Neutrophil (primary cell): Measurements from ENCODE around the gene FANK1.
"Not testable (repeated sequence)": the region's sequence is repeated elsewhere in the genome, so short reads cannot be mapped to it uniquely, and the experiment has no call there.

Experiments used
- H3K27ac ChIP-seq: fragments of 200-600 bp; sonication (generic); 2 replicates; pipeline ENCODE4 v1.5.1; 2016; ENCODE audit warnings: mild to moderate bottlenecking, moderate library complexity
- H3K27me3 ChIP-seq: fragments of 200-600 bp; sonication (generic); 2 replicates; pipeline ENCODE4 v1.6.0; 2016; ENCODE audit warnings: mild to moderate bottlenecking
- H3K36me3 ChIP-seq: fragments of 200-600 bp; sonication (generic); 2 replicates; pipeline ENCODE4 v1.5.1; 2017
- H3K4me1 ChIP-seq, 2 experiments: fragments of 200-600 bp in 1 of 2; sonication (generic) in 1 of 2; 1 replicate in 1 of 2; 2 replicates in 1 of 2; pipeline versions ENCODE4 v1.5.1 to v1.6.1; 2013 to 2016; ENCODE audit warnings: low read depth in 1 of 2, low read length in 1 of 2, mild to moderate bottlenecking in 1 of 2, moderate library complexity in 1 of 2; ENCODE audit not compliant: control insufficient read depth in 1 of 2, insufficient read depth in 1 of 2
- H3K4me3 ChIP-seq, 2 experiments: fragments of 200-600 bp in 1 of 2; sonication (generic) in 1 of 2; 1 replicate in 1 of 2; 2 replicates in 1 of 2; pipeline ENCODE4 v1.5.1; 2013 to 2016; ENCODE audit warnings: low read depth in 1 of 2, low read length in 1 of 2, mild to moderate bottlenecking in 1 of 2, moderate library complexity in 1 of 2
- H3K9me3 ChIP-seq: fragments of 200-600 bp; sonication (generic); 2 replicates; pipeline ENCODE4 v1.5.1; 2016
- CTCF ChIP-seq: fragments of 200-600 bp; sonication (generic); IDR thresholded peaks from 2 replicates; pipeline ENCODE4 v1.5.1; 2016; ENCODE audit warnings: antibody characterized with exemption

FANK1 gene

DNA sequence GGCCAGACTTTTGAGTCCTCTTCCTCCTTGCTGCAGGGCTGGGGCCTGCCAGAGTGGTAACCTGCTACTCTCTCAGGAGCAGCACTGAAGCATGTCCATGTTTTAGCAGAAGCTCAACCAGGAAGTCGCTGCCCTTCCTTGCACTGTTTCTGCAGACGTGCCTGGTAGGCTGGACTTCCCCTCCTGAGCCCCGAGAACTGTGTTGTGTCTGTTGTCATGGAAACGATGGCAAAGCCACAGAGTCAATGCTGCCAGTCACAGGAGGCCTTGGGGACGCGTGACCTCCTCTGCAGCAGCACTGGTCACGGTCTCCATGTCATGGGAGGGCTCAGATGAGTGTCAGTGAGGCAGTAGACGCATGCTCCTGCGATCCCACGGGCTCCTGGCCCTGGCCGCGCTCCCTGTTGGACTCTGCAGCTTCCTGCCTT lies 145.5 kb downstream of the FANK1 start:
- no peak for TF ChIP-seq CTCF
- H3K36me3 ChIP-seq: no peaks in the 10 kb centered on the region
- H3K4me3 ChIP-seq: no peak overlapping the region
- peaks cover 0 to 7% of the 10 kb centered on the region in 2 experiments for H3K4me1 ChIP-seq
- peak overlapping the region; percentile 31 for H3K27ac ChIP-seq
- H3K27me3 ChIP-seq: no peaks in the 10 kb centered on the region
- H3K9me3 ChIP-seq: no peaks in the 10 kb centered on the region

DNA sequence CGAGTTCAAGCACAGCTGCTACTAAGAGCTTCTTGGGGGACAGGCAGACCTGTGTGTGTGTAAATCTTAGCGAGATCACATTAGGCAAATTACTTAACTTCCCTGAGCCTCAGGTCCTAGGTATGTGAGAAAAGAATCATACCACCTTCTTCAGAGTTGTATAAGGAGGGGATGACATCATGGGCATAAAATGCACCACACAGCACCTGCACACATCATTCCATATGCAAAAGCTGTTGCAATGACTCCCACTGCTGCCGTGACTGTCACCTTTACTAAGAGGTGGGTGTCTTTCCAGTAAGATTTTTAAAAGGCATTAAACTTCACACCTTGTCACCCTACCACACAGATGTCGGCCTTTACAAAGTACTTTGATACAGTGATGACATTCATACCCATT lies 146.0 kb downstream of the FANK1 start:
- TF ChIP-seq CTCF: no peak
- Histone ChIP-seq H3K27me3 (no peaks in the 10 kb centered on the region), H3K9me3 (no peaks in the 10 kb centered on the region), H3K4me3 (no peak overlapping the region), H3K4me1 (peaks cover 0 to 7% of the 10 kb centered on the region in 2 experiments), H3K36me3 (no peaks in the 10 kb centered on the region), H3K27ac (no peak overlapping the region)

GRCh38 chr10:126042906-126043305 lies 146.5 kb downstream of the FANK1 start:
- Histone ChIP-seq H3K27ac (no peak overlapping the region), H3K36me3 (no peaks in the 10 kb centered on the region), H3K4me1 (peaks cover 0 to 7% of the 10 kb centered on the region in 2 experiments), H3K4me3 (no peak overlapping the region), H3K9me3 (no peaks in the 10 kb centered on the region), H3K27me3 (no peaks in the 10 kb centered on the region)
- no peak for TF ChIP-seq CTCF

DNA sequence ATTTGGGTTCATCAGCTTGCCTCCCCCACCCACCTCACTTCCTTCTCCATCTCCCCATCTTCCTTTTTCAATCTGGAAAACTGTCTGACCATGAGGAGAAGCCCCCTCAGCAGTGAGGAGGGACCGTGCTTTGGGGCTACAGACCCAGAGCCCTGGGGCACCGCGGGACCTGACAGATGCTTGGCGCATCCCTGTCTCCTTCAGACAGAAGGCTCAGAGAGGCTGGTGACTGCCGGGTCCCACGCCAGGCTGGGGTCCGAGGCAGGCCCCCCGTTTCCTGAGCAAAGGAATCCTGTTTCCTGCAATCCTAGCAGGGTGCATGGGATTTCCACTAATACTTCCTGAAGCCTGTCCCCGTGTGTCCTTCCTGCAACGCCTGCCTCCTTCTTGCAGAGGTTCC lies 147.0 kb downstream of the FANK1 start:
- Histone ChIP-seq H3K27me3 (no peaks in the 10 kb centered on the region), H3K4me3 (no peak overlapping the region), H3K4me1 (peaks cover 0 to 7% of the 10 kb centered on the region in 2 experiments), H3K27ac (no peak overlapping the region), H3K36me3 (no peaks in the 10 kb centered on the region), H3K9me3 (no peaks in the 10 kb centered on the region)
- TF ChIP-seq CTCF: no peak

GRCh38 chr10:126045861-126046260 lies 149.5 kb downstream of the FANK1 start:
- Histone ChIP-seq H3K27me3 (no peaks in the 10 kb centered on the region), H3K9me3 (no peaks in the 10 kb centered on the region), H3K4me1 (peaks cover 0 to 15% of the 10 kb centered on the region in 2 experiments), H3K4me3 (no peak overlapping the region), H3K27ac (no peak overlapping the region), H3K36me3 (no peaks in the 10 kb centered on the region)
- TF ChIP-seq CTCF: no peak

DNA sequence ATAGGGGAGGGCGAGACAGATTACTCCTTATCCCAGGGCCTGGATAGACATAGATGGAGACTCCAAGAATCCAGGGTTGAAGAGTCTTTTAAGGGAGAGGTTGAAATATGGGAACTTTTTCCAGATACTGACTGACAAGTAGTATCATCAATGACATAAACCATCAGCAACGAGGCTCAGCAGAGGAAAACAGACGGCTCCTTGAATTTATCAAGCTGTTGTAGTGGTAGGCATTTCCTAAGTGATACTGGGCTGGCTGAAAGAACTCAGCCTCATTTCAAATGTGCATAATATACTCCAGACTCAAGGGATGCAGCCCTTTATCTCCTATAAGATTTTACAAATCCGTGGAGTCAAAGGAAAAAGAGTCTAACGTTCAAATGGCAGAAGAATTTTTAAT lies 150.5 kb downstream of the FANK1 start:
- Histone ChIP-seq H3K9me3 (no peaks in the 10 kb centered on the region), H3K27ac (no peak overlapping the region), H3K36me3 (no peaks in the 10 kb centered on the region), H3K27me3 (no peaks in the 10 kb centered on the region), H3K4me3 (no peak overlapping the region), H3K4me1 (peaks cover 0 to 11% of the 10 kb centered on the region in 2 experiments)
- TF ChIP-seq CTCF: no peak

DNA sequence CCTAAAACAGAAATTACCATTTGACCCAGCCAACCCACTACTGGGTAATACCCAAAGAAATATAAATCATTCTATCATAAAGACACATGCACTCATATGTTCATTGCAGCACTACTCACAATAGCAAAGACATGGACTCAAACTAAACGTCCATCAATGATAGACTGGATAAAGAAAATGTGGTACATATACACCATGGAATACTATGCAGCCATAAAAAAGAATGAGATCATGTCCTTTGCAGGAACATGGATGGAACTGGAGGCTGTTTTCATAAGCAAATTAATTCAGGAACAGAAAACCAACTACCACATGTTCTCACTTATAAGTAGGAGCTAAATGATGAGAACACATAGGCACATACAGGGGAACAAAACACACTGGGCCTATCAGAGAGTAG lies 151.4 kb downstream of the FANK1 start:
- H3K9me3 ChIP-seq, H3K36me3 ChIP-seq, H3K27me3 ChIP-seq, H3K4me1 ChIP-seq, H3K27ac ChIP-seq, H3K4me3 ChIP-seq: not testable (repeated sequence)
